Glomerular visceral epithelial cell (primary cell): ENCODE data around the gene GAST.

ENCODE experiments used
- DNase-seq: peaks from one replicate; pipeline ENCODE4 v3.0.0-alpha.2; 2016; ENCODE audit errors: extremely low spot score

Gene GAST

DNA sequence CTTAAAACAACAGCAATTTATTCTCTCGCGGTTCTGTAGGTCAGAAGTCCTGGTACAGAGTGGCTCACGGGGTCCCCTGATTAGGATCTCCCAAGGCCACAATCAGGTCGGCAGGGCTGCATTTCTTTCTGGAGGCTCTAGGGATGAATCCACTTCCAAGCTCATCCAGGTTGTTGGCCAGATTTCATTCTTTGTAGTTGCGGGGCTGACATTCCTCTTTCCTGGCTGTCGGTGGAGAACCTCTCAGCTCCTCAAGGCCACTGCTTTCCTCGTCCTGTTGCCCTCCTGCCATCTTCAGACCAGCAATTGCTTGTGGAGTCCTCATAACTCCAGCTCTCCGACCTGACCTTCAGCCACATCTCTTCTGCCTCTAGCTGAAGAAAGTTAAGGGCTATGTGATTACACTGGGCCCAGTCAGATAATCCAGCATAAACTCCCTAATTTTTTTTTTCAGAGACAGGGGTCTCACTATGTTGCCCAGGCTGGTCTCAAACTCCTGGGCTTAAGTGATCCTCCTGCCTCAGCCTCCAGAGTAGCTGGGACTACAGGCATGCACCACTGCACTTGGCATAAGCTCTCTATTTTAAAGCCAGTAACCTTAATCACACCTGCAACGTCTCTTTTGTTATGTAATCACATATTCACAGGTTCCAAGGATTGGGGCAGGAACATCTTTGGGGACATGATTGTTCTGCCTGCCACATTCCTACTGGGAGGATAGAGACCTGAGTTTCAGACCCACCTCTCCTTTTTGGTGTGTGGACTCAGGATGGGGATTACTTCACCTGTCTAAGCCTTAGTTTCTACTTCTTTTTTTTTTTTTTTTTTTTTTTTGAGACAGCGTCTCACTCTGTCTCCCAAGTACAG, 4.1 kb upstream of the GAST start:
- no peak for DNase-seq

DNA sequence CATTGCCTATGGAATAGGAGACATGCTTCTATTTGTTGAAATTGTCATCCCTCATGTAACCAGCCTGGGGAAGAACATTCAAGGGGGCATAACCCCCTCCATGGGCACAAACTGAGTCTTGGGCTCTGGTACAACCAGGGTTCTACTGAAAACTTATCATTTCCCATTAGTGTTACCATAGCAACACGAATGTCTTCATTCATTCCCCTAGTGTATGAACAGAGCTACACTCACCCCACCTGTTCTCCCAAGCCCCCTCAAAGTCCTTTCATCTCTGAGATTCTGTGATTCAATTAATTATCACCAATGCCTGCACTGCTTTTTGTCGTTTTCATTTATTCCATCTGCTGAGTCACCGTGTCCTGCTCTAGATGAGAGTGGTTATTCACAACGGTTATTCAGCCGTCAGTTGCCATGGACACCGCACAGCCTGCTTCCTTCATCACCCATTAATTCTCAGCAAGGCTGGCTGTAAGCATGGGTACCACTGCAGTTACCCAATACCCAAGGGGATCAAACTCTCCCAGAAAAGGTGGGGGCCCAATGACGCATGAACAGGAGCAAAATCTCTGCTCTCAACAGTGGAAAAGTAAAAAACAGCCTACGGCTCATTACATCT, 1.6 kb upstream of the GAST start:
- peak; percentile 66 for DNase-seq

DNA sequence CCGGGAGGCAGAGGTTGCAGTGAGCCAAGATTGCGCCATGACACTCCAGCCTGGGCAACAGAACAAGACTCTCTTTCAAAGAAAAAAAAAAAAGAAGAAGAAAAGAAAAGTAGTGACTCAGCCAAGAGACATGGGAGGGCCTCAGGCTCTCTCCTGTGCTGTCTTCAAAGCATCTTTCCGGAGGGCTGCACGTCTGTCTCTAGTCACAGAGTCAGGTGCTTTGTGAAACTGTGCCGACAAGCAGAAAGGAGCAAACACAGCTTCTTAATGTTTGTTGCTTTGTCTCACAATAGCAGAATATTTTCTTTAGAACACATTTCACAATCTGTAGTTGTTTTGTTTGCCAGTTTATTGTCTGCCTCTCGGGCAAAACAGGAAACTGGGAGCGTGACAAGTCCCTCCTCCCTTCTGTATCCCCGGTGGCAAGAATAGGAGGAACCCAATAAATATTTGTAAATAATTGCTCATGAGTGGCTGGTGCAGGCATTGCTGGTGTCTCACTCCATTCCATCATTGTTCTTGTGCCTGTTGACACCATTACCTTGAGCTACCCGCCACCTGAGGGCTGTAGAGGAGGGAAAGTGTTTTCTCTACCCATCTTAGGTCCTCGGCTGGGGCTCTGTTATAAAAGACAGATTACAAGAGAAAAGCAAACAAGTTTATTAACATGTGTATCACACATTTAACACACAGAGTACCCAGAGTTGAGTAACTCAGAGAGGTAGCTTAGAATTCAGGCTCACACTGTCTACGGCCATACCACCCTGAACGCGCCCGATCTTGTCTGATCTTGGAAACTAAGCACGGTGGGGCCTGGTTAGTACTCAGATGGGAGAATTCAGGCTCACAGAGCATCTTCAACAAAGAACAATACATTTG, 5.5 kb downstream of the GAST start:
- DNase-seq = no peak

DNA sequence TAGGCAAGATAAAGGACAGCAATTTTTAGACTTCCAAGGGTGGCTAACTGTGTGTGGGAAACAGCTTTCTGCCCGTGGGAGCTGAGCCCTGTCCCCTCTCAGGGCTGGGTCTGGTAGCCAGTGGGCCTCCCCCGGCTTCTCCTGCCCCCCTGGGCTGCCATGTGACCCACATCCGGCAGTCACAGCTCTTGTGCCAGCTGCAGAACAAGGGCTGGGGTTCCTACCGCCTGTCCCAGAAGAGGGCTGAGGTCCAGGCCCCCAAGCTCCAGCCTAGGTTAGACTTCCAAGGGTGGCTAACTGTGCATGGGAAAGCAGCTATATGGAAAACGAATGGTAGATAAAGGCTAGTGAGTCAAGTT, 6.1 kb downstream of the GAST start:
- DNase-seq = no peak

DNA sequence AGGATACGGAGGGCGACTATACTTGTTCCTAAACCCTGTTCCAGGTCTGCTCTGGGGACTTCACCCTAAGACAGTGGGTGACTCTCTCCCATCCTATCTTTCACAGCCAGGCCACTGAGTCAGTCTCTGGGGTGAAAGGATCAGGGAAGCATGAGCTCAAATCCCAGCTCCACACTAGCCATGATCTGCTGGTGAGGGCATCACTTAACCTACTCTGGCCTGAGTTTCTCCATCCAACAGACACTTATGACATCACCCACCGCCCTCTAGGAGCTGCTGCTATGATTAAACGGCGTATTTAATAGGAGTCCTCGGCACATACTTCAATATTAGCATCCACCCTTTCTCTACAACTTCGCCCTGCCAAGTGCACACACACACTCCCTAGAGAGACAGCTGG, 10.1 kb downstream of the GAST start:
- no peak for DNase-seq

DNA sequence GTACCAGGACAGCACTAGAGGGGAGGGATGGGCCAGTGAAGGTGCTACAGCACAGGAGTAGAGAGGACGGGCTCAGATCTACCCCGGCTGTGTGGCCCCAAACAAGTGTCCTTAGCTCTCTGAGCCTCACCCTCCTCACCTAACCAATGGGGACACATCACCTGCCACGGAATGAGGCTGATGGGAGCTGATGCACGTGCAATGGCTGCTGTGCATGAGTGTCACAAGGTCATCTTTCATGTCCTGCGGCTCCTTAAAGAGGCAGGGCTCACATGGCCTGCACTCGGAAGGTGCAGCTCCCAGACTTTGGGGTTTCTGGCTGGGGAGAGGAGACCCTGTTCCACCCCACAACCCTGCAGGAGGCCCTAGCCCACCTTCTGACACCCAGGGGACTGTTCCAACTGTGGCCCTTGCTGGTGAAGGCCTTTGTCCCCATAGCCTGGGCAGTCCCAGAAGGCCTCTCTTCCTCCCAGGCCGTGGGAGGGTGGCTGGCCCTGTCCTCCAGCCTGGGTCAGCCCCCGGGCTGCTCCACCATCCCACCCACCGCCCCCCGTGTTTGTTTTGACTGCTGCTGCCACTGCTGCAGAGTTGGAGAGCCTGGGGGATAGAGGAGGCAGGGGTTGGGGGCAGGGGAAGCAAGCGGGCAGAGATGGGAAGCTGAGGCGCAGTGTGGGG, 11.8 kb downstream of the GAST start:
- no peak for DNase-seq

DNA sequence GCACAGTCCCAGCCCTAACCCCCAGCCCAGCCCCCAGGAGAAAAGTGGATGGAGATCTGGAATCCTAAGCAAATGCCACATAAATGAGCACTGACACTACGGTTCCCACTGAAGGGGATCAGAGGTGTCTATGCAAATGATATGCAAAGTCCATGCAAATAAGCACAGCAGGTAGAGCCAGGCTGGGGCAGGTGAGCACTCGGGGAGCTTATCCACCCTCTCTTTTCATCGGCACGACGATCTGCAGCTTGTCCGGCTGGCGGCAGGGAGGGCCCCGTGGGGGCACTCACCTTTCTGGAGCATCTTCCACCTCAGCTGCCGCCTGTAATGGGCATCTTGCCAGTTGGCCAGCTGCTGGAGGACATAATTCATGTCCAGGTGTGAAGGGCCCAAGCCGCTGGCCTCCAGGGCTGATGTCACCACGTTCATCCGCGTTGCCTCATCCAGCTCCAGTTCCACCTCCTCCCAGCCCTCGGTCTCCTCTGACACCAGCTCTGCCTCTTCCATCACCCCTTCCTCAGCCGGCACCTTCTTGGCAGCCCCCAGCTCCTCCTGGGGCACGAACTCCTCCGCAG, 12.4 kb downstream of the GAST start:
- no peak for DNase-seq

DNA sequence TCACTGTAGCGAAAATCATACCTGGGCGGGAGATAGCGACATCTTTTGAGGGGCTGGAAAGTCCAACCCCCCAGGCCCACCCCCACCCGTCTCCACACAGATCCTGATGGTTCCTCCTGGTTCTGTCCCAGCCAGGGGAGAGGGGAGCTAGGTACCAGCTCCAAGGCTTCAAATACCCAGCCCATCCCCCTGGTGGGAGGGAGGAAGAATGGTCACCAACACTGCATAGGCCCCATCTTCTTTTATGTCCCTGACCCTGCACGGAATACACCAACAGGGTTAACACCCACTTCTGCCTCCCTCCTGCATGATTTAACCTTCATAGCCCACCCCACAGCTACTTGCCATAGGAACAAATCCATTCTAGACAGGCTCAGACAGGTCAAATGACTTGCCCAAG, 13.0 kb downstream of the GAST start:
- DNase-seq = no peak

DNA sequence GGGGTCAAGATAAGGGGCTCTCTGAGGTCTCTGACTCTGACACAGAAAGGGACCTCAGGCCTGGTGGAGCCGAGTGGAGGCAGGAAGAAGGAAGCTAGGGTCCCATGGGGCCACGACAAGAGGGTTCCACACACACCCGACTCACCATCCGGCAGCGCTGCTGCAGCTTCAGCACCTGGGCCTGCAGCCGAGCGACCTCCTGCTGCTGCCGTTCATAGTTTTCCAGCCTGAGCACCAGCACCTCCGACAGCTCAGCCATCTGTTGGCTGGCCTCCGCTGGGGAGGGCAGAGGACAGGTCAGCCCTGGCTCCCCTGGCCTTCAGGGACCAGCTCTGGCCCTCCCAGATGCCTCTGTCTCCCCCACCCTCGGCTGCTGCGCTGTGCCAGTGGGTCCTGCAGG, 15.9 kb downstream of the GAST start:
- DNase-seq = no peak

DNA sequence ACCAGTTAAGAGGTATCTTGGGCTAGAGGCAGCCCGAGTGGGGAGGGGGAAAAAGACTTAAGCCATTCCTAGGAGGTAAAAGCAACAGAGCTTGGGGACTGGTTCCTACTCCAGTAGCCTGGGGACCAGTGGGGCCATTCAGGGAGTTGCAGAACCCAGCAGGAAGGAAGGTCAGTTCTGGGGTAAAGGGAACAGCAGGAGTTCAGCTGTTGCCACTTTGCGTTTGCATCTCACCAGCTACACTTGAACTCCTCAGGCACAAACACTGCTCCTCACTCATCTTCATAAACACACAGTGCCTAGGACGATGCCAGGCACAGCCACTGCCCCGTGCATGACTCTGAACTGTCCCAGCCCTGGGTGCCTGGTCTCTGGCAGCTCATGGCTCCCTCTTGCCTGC, 18.3 kb downstream of the GAST start:
- no peak for DNase-seq

DNA sequence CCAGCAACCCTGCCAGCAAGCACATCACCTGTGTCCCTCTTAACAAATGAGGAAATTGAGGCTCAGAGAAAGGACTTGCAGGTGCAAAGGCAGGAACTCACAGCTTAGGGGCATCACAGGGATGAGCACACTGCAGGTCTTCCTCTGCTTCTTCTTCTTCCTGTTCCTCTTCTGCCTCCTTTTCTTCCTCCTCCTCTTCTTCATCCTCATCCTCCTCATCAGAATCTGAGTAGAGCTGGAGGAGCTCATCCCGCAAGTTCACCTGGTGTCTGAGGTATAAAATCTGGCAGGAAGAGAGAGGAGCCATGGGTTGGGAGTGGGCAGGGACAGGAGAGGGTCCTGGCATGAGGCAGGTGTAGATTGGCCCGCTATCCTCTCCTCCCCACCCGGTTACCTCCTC, 19.7 kb downstream of the GAST start:
- DNase-seq = no peak

DNA sequence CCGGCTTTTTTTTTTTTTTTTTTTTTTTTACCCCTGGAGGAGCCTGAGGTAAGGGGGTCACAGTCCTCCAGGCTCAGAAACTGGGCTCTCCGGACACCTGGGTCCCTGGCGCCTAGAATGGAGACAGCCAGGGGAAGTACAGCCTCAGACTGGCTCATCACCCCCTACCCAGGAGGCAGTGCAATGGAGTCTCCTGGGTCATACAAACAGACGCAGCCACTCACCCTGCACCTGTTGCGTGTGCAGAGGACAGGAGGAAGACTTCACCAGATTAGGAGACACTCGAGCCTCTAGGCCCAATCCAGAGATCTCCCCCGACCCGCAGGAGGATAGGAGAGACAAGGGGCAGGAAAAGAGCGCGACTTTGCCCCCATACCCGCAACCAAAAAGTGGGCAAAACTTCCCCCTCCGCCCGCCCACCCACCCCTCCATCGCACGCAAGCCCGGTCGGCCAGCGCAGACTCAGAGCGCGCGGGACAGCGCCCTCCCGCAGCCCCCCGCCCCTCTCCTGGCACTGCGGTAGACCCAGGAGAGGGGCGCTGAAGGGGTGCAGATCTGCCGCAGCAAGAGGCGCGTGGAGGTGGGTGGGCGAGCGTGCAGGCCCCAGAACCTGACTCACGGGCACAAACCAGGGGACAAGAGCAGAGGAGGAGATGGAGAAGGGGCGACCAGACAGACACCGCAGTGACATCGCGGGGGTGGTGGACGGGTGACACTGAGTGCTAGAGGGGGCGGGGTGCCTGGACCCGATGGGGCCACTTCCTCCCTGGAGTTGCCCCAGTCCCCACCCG, 21.4 kb downstream of the GAST start:
- no peak for DNase-seq

DNA sequence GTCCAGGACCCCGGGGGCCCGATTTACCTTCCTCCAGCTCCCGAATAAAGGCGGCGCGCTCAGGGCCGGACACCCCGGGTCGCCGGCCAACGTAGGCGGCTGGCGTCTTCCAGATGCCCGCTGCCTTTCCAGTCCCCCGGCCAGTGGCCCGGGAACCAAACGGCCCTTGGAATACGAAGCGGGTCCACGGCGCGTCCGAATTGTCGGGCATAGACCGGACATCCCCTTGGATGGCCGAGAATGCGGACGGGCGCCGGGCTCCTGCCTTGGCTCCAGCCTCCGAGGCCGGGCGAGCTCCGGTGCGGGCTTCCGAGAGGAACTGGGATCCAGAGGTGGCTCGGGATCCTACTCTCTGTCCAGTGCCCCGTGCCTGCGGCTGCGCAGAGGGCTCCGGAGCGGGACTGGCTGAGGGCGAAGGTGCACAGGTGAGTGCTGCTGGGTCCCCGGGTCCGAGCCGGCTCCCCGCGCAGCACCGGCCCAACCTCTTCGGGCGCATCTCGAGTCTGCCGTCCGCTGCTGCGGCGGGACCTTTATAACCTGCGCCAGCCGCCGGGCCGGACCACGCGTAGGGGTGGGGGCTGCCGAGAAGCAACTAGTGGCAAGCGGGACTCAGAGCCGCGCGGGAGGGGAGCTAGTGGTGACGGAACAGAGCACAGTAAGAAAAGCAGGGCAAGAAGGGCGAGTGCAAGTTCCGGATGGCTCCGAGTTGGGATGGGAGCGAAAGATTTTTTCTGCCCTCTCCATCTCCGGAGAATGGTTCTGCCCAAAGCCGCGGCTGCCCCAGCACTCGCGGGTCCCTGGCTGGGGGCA, 22.2 kb downstream of the GAST start, which contains the start of gene HAP1:
TSS of gene HAP1 (minus strand) at position 505 of the 810 bp plus-strand sequence. CDS start at position 496, 9 bp downstream.
- peak; percentile 34 for DNase-seq

DNA sequence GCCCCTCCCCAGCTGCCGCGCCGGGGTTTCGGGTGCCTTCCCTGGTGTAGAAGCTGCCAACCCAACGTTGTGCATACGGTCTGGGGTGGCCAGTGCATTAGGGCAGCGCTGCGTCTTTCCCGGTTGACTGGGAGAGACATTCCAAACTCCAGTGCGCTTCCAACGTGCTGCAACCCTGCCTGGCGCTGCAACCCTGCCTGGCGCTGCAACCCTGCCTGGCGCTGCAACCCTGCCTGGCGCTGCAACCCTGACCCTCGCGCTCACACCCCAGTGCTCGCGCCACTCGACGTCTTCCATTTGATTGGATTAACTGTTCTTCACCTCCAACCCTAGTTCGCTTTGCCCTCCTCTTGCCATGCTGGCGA, 22.8 kb downstream of the GAST start:
- no peak for DNase-seq

DNA sequence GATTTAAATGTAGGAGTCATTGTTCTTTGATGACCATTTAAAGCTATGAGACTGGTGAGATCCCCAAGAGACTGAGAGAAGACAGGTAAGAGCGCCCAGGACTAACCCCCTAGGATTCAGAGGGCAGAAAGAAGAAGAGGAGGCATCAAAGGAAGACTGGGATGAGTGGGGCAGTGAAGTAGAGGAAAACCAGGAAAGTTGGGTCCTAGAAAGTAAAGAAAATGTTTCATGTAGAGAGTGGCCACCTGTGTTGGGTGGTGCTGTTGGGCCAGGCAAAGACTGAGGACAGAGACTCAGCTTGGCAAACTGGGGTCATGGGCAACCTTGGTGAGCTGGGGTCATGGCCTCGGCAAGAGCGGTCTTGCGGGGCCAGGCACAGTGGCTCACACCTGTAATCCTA, 23.6 kb downstream of the GAST start:
- no peak for DNase-seq

DNA sequence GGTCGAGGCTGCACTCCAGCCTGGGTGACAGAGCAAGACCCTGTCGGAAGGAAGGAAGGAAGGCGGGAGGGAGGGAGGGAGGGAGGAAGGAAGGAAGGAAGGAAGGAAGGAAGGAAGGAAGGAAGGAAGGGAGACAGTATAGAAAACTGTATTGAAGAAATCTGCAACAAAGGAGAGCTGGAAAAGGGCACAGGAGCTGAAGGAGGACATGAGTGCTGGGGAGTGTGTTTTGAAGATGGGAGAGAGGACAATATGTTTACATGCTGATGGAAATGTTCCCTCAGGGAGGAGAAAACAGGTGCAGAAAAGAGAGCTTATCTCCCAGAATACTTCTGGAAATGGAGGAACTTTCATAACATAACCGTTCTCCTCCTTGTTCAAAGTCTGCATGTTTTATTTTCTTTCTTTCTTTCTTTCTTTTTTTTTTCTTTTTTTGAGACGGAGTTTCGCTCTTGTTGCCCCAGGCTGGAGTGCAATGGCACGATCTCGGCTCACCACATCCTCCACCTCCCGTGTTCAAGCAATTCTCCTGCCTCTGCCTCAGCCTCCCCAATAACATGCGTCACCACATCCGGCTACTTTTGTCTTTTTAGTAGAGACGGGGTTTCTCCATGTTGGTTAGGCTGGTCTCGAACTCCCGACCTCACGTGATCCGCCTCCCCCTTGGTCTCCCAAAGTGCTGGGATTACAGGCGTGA, 25.0 kb downstream of the GAST start:
- no peak for DNase-seq

DNA sequence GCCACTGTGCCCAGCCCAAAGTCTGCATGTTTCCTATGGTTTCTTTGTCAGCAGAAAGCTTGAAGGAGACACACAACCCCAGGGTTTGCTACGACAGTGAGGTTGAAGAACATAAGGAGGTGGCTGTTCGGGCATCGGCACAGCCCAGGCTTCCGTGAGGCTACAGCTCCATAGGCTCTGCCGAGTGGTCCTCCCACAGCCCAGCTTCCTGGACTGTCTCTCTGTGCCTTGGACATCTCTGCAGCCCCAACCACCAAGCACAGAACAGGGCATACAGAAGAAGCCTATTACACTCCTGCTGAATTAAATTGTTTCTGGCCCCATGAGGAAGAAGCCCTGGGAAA, 25.5 kb downstream of the GAST start:
- DNase-seq = no peak

DNA sequence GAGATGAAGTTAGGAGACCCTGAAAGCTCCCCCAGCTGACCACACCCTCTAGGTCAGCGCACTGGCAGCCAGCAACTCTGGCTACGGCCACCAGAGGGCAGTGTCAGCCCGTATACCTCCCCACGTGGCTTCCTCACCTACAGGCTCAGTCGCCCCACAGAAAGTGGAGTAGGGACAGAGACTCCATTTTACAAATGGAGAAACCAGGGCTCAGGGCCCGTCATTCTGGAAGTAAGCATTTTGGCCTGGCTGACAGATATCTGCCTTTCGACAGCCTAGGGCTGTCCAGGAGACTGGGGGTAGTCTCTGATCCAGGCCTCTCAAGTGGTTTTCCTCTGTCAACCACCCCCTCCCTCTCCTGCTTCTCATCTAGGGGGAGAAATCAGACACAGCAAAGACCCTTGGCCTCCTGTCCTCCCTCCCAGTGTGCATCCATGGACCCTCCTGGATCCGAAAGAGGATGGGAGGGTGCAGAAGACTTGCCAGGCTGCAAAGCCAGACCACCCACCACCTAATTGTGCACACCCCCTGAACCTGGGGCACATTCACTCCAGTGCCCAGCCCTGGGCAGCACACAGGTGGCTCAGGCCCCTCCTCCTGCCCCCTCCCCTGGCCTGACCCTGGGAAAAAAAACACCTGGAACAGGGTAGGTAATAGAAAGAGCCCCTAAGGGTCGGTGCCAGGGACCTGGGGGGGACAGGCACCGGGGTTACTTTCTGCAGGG, 26.1 kb downstream of the GAST start:
- peak; percentile 84 for DNase-seq

DNA sequence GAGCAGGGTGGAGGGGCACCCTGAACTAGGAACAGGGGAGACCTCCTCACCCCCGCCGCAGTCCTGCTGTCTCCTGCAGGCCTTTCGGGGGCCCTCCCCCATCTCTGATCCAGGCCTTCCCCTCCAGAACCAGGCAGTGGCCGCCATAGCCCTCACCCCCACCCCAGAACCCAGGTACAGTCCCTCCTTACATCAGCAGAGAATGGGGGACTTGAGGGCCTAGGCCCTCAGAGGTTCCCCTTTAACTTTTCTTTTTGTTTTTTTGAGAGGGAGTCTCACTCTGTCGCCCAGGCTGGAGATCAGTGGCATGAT, 26.6 kb downstream of the GAST start:
- no peak for DNase-seq
